Measurements from ENCODE around the gene KLC1.
"Not testable (repeated sequence)": the region's sequence is repeated elsewhere in the genome, so short reads cannot be mapped to it uniquely, and the experiment has no call there.

Gene KLC1

GRCh38 chr14:103684871-103685270 lies 55.9 kb downstream of the KLC1 start:
- DNase-seq: no peak
- in situ Hi-C loops (cut with HindIII; ENCODE audit: low pct_ligation_motif_present, low pct_unique_long_range_greater_than_20kb, low sequenced_read_pairs): no loop called here

GRCh38 chr14:103685276-103686211 lies 56.5 kb downstream of the KLC1 start:
- DNase-seq: no peak
- in situ Hi-C loops (cut with HindIII; ENCODE audit: low pct_ligation_motif_present, low pct_unique_long_range_greater_than_20kb, low sequenced_read_pairs): no loop called here

GRCh38 chr14:103686831-103687485 lies 57.9 kb downstream of the KLC1 start:
- DNase-seq: no peak
- in situ Hi-C loops (cut with HindIII; ENCODE audit: low pct_ligation_motif_present, low pct_unique_long_range_greater_than_20kb, low sequenced_read_pairs): no loop called here

- DNase-seq: no peak
- in situ Hi-C loops (cut with HindIII; ENCODE audit: low pct_ligation_motif_present, low pct_unique_long_range_greater_than_20kb, low sequenced_read_pairs): no loop called here
Measured at GRCh38 chr14:103687712-103688111, 58.7 kb downstream of the KLC1 start.

GRCh38 chr14:103688441-103688840 lies 59.4 kb downstream of the KLC1 start:
- in situ Hi-C loops (cut with HindIII; ENCODE audit: low pct_ligation_motif_present, low pct_unique_long_range_greater_than_20kb, low sequenced_read_pairs): no loop called here
- no peak for DNase-seq

- in situ Hi-C loops (cut with HindIII; ENCODE audit: low pct_ligation_motif_present, low pct_unique_long_range_greater_than_20kb, low sequenced_read_pairs): no loop called here
- DNase-seq: no peak
Measured at GRCh38 chr14:103688906-103689902, 60.2 kb downstream of the KLC1 start.

- in situ Hi-C loops (cut with HindIII; ENCODE audit: low pct_ligation_motif_present, low pct_unique_long_range_greater_than_20kb, low sequenced_read_pairs): no loop called here
- no peak for DNase-seq
Measured at GRCh38 chr14:103690332-103690731, 61.3 kb downstream of the KLC1 start.

- DNase-seq; in situ Hi-C loops (cut with HindIII; ENCODE audit: low pct_ligation_motif_present, low pct_unique_long_range_greater_than_20kb, low sequenced_read_pairs): not testable (repeated sequence)
Measured at GRCh38 chr14:103691655-103692054, 62.6 kb downstream of the KLC1 start.

GRCh38 chr14:103692159-103692558 lies 63.1 kb downstream of the KLC1 start:
- in situ Hi-C loops (cut with HindIII; ENCODE audit: low pct_ligation_motif_present, low pct_unique_long_range_greater_than_20kb, low sequenced_read_pairs): no loop called here
- DNase-seq: no peak

- no peak for DNase-seq
- in situ Hi-C loops (cut with HindIII; ENCODE audit: low pct_ligation_motif_present, low pct_unique_long_range_greater_than_20kb, low sequenced_read_pairs): no loop called here
Measured at GRCh38 chr14:103692871-103693270, 63.9 kb downstream of the KLC1 start.

- DNase-seq: no peak
- in situ Hi-C loops (cut with HindIII; ENCODE audit: low pct_ligation_motif_present, low pct_unique_long_range_greater_than_20kb, low sequenced_read_pairs): no loop called here
Measured at GRCh38 chr14:103693515-103693914, 64.5 kb downstream of the KLC1 start.

GRCh38 chr14:103694572-103695026 lies 65.6 kb downstream of the KLC1 start:
- in situ Hi-C loops (cut with HindIII; ENCODE audit: low pct_ligation_motif_present, low pct_unique_long_range_greater_than_20kb, low sequenced_read_pairs): no loop called here
- no peak for DNase-seq

- DNase-seq: no peak
- in situ Hi-C loops (cut with HindIII; ENCODE audit: low pct_ligation_motif_present, low pct_unique_long_range_greater_than_20kb, low sequenced_read_pairs): no loop called here
Measured at GRCh38 chr14:103695296-103696069, 66.5 kb downstream of the KLC1 start.

- no peak for DNase-seq
- in situ Hi-C loops (cut with HindIII; ENCODE audit: low pct_ligation_motif_present, low pct_unique_long_range_greater_than_20kb, low sequenced_read_pairs): no loop called here
Measured at GRCh38 chr14:103696070-103696402, 67.0 kb downstream of the KLC1 start.

- in situ Hi-C loops (cut with HindIII; ENCODE audit: low pct_ligation_motif_present, low pct_unique_long_range_greater_than_20kb, low sequenced_read_pairs): no loop called here
- DNase-seq: no peak
Measured at GRCh38 chr14:103696466-103697071, 67.6 kb downstream of the KLC1 start.

- no peak for DNase-seq
- in situ Hi-C loops (cut with HindIII; ENCODE audit: low pct_ligation_motif_present, low pct_unique_long_range_greater_than_20kb, low sequenced_read_pairs): no loop called here
Measured at GRCh38 chr14:103697206-103697602, 68.2 kb downstream of the KLC1 start.

GRCh38 chr14:103697603-103698379 lies 68.8 kb downstream of the KLC1 start:
- in situ Hi-C loops (cut with HindIII; ENCODE audit: low pct_ligation_motif_present, low pct_unique_long_range_greater_than_20kb, low sequenced_read_pairs): no loop called here
- no peak for DNase-seq

Measured in ACHN (cell line).